Endothelial cell of umbilical vein (primary cell): ENCODE measurements around the gene RASL10A.

Experiments used
- CTCF ChIP-seq, 2 donors: IDR thresholded peaks; 1 replicate in 1 of 2; 2 replicates in 1 of 2; pipeline ENCODE4 v1.5.1; 2011; ENCODE audit warnings: low read length in 2 of 2, mild to moderate bottlenecking in 2 of 2, moderate library complexity in 2 of 2, control low read depth in 1 of 2, inconsistent platforms in 1 of 2, low read depth in 1 of 2; ENCODE audit not compliant: insufficient read depth in 1 of 2; ENCODE audit errors: extremely low read depth in 1 of 2
- FOS ChIP-seq: IDR thresholded peaks from 2 replicates; pipeline ENCODE4 v1.6.1; 2011; ENCODE audit warnings: mild to moderate bottlenecking, low read length, moderate library complexity, borderline replicate concordance; ENCODE audit not compliant: insufficient read depth
- MAX ChIP-seq: IDR thresholded peaks from 2 replicates; pipeline ENCODE4 v1.6.1; 2011; ENCODE audit not compliant: insufficient read depth, insufficient read length
- POLR2A ChIP-seq: IDR thresholded peaks from 2 replicates; pipeline ENCODE4 v1.6.1; 2012; ENCODE audit warnings: low read depth, mild to moderate bottlenecking, control low read depth, low read length

GRCh38 chr22:29336751-29337490 lies 21.4 kb upstream of the RASL10A start:
- TF ChIP-seq POLR2A (no peak), CTCF (IDR thresholded peaks at IDR 0.05; ENCODE audit: extremely low read depth in 1 of 2, insufficient read depth in 1 of 2, low read depth in 1 of 2, low read length in 2 of 2) (no peak), FOS (no peak), MAX (no peak)
